GM18505 (cell line): ENCODE data around the gene TMEM218.
"Not testable (repeated sequence)": the region's sequence is repeated elsewhere in the genome, so short reads cannot be mapped to it uniquely, and the experiment has no call there.

ENCODE experiments used
- ATAC-seq: cut with Tn5 transposase; IDR thresholded peaks from one replicate; pipeline ENCODE4 v1.9.1; 2021; ENCODE audit not compliant: unreplicated experiment
- POLR2A ChIP-seq: IDR thresholded peaks from 4 replicates; pipeline ENCODE4 v1.6.1; 2011; ENCODE audit warnings: borderline replicate concordance; ENCODE audit not compliant: insufficient read depth, insufficient read length; ENCODE audit errors: extremely low read depth

TMEM218 gene

DNA sequence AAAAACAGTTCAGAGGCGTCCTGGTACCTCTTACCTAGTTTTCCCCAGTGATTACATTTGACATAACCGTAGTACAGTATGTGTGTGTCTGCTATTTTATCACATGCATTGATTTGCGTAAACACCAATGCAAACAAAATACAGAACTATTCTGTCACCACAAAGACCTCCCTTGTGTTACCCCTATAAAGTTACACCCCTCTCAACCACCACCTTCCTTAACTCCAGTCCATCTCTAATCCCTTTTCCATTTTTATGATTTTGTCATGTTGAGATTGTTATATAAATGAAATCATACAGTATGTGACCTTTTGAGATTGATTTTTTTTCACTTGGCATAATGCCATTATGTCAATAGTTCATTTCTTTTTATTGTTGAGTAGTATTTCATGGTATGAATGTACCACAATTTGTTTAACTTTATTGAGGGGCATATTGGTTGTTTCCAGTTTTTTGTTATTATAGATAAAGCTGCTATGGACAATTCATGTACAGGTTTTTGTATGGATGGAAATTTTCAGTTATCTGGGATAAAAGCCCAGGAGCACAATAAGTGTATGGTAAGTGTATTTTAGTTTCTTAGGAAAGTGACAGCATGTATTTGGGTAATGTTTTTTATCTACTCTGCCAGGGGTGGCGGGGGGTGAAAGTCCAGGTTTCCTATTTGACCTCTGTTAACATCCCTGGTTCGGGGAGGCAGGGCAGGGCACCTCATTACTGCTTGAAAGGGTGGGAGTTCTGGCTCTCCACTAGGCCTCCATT lies 54.3 kb downstream of the TMEM218 start:
- TF ChIP-seq POLR2A: no peak
- no peak for ATAC-seq

- not testable (repeated sequence) for ATAC-seq
Measured at GRCh38 chr11:125056111-125056510, 55.3 kb downstream of the TMEM218 start.

DNA sequence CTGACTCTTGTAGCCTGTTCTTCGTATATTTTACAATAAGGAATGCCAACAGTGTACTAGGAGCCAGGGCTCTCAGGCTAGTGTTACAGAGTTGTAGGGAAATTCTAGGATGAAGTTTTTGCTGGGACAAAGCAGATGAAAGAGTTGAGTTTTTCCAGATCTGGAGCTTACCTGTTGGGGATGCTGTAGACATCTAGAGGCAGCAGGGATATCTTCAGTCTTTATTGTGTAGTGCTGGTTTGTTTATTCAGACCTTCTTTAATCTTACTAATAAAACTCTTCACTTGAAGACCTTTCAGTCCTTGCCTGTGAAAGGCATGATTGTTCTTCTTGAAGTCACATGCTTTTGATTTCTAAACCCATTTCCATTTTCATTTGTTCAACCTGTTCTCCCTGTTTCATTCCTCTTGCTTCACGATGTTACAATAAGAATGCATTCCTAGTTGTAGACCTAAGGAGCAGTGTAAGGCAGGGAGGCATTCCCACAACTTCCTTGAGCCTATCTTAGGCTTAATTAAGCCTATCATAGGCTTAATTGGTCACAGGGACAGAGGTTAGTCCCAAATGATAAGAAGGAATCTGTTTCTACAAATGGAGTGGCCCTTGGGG lies 56.2 kb downstream of the TMEM218 start:
- TF ChIP-seq POLR2A: no peak
- ATAC-seq: no peak

- no peak for TF ChIP-seq POLR2A
Measured at GRCh38 chr11:125053167-125053566, 58.3 kb downstream of the TMEM218 start.

DNA sequence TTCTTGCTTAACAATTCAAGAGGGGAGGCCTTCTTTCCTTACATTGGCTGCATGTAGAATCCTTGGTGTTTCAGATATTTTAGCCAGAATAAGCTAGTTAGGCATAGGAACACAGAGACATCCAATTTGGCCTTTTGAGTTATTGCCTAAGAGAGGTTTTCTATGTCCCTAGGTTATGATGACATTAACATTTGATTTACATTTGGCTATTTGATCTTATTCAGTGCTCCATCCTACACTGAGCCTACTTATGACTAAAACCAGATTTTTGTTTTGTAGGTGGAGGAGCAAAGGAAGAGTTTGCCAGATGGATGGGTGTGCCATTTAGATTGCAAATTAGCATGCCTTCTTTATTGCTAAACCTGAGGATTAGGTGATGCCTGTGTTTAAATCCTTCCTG lies 59.4 kb downstream of the TMEM218 start:
- no peak for TF ChIP-seq POLR2A
- no peak for ATAC-seq

More at GRCh38 chr11:125053167-125053566, 58.3 kb downstream of the TMEM218 start:
- ATAC-seq: no peak

GRCh38 chr11:125049164-125049792 lies 62.1 kb downstream of the TMEM218 start:
- no peak for ATAC-seq
- TF ChIP-seq POLR2A: no peak
